Astrocyte of the spinal cord (primary cell): ENCODE results near the gene MAN1C1.
A peak's percentile ranks its signal among the peaks of the same experiment; 100 is the strongest.

ENCODE experiments used
- DNase-seq: peaks from one replicate; pipeline ENCODE4 v3.0.0; 2011; ENCODE audit warnings: low read depth, low spot score
- H3K4me3 ChIP-seq: 2 replicates; pipeline ENCODE4 v1.5.1; 2011; ENCODE audit warnings: low read depth, mild to moderate bottlenecking, low read length, moderate library complexity
- in situ Hi-C: cut with HindIII; loops from 2 replicates; pipeline ENCODE4 v1.10.0; 2017; ENCODE audit warnings: low sequenced_read_pairs
- TF ChIP-seq, protein P1 (sequence below): IDR thresholded peaks from 2 replicates; pipeline ENCODE4 v1.5.1; 2012; ENCODE audit warnings: low read depth, mild to moderate bottlenecking, low read length, inconsistent platforms

The MAN1C1 gene

DNA sequence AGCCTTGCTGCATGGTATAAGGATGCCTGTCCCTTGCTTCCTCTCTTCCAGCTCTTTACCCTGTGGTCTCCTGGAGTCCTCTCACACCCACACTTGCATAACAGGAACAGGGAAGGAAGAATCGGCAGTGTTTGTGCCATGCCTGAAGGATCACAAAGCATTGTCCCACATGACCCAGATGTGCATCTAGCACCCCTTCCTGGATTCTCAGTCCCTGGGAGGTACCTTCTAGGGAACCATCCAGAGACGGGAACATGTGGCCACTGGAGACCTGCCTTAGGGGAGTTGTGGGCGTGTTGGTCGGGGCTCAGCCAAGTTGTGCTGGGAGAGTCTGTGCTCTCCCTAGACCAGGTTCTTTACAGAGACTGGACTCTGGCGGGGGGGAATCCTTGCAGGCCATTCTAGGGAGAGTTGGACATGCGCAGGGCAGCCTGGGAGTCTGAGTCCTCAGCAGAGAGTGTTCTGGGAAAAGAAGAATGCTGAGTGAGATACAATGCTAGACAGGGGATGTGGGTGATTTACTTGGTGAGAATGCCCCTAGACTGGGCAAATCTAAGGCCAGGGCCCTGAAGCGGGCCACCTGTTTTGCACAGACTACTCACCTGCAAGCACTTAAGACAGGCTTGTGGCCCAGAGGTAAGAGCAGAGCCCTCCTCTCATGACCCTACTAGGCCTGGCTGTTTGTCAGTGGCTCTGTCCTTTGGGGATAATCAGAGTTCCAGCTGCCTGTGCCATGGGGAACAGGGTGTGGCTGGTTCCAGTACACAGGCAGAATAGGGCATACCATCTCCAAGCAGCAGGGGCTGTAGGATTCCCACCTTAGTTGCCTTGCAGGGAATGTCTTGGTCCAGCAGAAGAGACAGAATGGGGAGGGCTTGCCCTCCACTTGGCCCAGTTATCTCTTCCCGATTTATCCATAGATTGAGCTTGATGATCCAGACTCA lies 89.8 kb downstream of the MAN1C1 start:
- in situ Hi-C loops: no loop called here
- no peak overlapping the region for H3K4me3 ChIP-seq
- no peak for DNase-seq
- TF ChIP-seq, protein P1, sequence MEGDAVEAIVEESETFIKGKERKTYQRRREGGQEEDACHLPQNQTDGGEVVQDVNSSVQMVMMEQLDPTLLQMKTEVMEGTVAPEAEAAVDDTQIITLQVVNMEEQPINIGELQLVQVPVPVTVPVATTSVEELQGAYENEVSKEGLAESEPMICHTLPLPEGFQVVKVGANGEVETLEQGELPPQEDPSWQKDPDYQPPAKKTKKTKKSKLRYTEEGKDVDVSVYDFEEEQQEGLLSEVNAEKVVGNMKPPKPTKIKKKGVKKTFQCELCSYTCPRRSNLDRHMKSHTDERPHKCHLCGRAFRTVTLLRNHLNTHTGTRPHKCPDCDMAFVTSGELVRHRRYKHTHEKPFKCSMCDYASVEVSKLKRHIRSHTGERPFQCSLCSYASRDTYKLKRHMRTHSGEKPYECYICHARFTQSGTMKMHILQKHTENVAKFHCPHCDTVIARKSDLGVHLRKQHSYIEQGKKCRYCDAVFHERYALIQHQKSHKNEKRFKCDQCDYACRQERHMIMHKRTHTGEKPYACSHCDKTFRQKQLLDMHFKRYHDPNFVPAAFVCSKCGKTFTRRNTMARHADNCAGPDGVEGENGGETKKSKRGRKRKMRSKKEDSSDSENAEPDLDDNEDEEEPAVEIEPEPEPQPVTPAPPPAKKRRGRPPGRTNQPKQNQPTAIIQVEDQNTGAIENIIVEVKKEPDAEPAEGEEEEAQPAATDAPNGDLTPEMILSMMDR: no peak

DNA sequence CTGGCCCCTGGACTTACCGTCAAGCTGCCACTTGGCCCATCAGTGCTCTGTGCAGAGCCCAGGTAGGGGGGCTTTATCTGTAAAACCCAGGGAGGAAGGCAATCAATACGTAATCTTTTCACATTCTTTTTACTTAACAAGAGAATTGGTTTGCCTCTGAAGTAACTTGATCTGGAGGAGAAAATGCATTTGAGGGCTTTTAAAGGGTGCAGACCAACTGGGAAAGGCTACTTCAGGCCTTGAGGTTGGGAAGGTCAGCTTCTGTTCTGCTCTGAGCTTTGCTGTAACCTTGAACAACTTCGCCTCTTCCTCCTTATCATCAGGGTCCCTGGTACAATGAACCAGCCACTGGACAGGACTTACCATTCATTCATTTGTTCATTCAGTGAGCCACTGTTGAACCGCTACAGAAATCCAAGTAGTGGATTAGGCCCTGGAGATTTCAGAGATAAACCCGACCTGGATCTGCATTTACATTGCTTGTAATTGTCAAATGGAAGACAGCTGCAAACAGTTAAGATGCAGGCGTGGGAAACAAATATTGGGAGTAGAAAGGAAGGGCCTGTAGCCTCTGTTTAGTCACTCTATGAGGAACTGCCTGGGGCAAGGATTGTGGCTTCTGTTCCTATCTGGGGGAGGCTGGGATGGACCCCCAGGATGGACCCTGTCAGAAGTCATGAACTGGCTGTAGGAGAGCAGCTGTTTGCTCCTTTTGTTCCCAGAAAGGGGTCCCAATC lies 90.9 kb downstream of the MAN1C1 start:
- no peak overlapping the region for H3K4me3 ChIP-seq
- no peak for DNase-seq
- TF ChIP-seq, protein P1: no peak
- in situ Hi-C loops: no loop called here

DNA sequence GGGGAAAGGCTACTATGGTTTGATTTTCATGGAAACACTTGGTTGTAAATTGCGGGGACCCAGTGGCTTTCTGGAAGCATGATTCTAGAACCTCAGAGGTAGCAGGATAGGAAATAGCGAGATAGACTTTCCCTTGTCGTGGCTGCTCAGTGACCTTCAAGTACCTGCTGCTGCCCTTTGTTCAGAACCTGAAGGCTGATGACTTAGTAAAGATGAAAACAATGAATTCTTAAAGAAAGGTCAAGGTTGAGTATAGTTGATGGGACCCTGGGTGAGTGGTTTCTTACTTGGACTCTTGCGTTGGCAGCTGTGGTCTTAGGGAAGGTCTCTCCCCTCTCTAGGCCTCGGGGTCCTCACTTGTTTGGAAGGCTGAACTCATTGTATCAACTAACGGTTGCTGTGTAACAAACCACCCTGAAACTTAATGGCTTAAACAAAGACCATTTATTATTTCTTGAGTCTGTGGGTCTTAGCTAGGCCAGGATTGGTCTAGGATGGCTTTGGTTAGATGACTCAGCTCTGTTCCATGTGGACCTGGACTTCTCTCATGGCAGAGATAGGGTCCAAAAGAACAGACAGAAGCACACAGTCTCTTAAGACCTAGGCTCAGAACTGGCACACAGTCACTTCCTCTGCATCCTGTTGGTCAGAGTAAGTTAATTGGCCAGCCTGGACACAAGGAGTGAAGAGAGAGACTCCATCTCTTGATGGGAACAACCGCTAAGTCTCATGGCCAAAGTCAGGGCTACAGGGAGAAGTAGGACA lies 94.2 kb downstream of the MAN1C1 start:
- in situ Hi-C loops: no loop called here
- no peak for DNase-seq
- TF ChIP-seq, protein P1: no peak
- no peak overlapping the region for H3K4me3 ChIP-seq

DNA sequence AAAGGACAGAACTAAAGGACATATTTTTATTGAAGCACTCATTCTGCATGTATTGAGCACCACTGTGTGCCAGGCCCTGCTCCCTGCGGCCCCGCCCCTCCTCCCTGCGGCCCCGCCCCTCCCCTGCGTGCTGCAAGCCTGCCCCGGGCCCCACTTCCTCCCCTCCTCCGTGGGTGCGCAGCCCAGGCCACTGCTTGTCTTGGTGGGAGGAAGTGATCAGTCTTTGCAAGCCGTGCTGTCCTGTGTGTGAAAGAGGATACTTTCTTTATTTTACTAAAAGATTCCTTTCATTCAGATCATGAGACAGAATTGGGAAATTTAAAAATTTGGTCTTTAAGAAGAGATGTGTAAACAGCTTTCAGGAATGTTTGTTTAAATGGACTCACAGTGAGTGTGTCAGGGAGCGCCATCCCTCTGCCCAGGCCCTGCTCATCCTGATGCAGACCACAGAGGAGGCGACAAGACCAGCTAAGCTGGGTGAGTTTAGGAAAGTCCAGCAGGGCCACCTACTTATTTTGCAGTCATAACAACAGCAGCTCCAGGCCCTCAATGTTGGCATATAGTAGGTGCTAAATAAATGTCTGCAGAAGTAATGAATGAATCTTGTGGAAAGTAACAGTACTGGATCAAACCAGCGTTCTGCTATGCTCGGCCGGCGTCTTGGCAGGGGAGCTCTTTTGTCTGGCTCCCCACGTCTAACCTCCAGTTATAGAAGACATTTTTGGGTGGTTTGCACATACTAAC lies 95.1 kb downstream of the MAN1C1 start:
- in situ Hi-C loops: no loop called here
- DNase-seq: peak; percentile 38
- H3K4me3 ChIP-seq: no peak overlapping the region
- TF ChIP-seq, protein P1: no peak

DNA sequence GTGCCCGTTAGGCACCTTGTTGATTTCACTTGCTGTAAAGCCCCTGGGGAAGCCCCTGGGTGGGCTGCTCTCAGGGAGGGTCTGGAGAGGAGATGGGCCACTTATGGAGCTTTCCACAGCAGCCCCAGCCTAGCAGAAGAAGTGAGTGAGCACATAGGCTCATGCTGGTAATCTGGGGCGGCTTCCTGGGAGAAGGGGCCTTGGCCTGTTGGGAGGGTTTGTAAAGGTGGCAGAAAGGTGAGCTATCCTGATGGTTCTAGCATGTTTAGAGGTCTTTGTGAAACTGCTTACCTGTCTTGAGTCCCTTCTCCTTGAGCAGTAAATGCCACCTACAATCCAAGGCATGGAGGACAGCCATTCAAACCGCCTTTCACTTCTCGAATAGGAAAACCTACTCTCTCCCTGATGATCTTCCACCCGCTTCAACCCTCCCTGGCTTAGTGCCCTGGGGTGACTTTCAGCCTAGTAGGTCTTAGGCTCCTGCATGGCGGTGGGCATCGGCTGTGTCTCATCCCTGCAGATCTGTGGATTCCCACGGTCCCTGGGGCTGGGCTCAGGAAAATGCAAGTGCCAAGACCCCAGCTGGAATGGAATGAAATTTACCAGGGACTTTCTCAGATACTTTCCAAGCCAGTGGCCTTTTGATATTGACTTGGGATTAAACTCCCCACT lies 95.8 kb downstream of the MAN1C1 start:
- no peak overlapping the region for H3K4me3 ChIP-seq
- TF ChIP-seq, protein P1: no peak
- no peak for DNase-seq
- in situ Hi-C loops: no loop called here
